ENCODE measurements around the gene PPP1R14B.

PPP1R14B gene

GRCh38 chr11:64208086-64208795, 38.5 kb downstream of the PPP1R14B start:
- no peak for DNase-seq

GRCh38 chr11:64207256-64208085, 39.3 kb downstream of the PPP1R14B start:
- no peak for DNase-seq

GRCh38 chr11:64206457-64207255, 40.1 kb downstream of the PPP1R14B start, which contains the start of gene FERMT3:
FERMT3 (plus strand) TSS chr11:64206721; CDS start chr11:64207365, 644 bp downstream.
- no peak for DNase-seq

GRCh38 chr11:64204464-64204989, 42.2 kb downstream of the PPP1R14B start:
- DNase-seq, result peak; percentile 67

GRCh38 chr11:64204080-64204440, 42.7 kb downstream of the PPP1R14B start:
- no peak for DNase-seq

GRCh38 chr11:64203421-64204079, 43.2 kb downstream of the PPP1R14B start:
- DNase-seq, result no peak

GRCh38 chr11:64202992-64203391, 43.8 kb downstream of the PPP1R14B start:
- no peak for DNase-seq

GRCh38 chr11:64201543-64201942, 45.2 kb downstream of the PPP1R14B start:
- no peak for DNase-seq

- no peak for DNase-seq
Measured at GRCh38 chr11:64198511-64198910, 48.2 kb downstream of the PPP1R14B start.

GRCh38 chr11:64196626-64197025, 50.1 kb downstream of the PPP1R14B start:
- DNase-seq, result no peak
